NCI-H1930 (cell line): ENCODE results near the gene ANGEL2.
"Not testable (repeated sequence)": the region's sequence is repeated elsewhere in the genome, so short reads cannot be mapped to it uniquely, and the experiment has no call there.

Source experiments
- DNase-seq, 2 experiments: peaks; one replicate each; lab custom pipeline; 2025; lab: John Stamatoyannopoulos, UW

Gene ANGEL2

DNA sequence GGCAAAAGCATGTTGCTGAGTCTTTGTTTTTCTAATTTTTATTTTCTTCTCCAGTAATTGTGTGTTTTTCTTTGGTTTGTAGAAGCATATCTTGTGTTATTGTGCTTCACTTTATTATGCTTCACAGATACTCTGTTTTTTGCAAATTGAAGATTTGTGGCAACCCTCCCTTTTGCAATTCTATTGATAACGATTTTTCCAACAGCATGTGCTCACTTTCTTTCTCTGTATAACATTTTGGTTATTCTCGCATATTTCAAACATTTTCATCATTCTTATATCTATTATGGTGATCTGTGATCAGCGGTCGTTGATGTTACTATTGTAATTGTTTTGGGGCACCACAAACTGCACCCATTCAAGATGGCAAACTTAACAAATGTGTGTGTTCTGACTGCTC lies 3.8 kb upstream of the ANGEL2 start:
- no peak for DNase-seq

DNA sequence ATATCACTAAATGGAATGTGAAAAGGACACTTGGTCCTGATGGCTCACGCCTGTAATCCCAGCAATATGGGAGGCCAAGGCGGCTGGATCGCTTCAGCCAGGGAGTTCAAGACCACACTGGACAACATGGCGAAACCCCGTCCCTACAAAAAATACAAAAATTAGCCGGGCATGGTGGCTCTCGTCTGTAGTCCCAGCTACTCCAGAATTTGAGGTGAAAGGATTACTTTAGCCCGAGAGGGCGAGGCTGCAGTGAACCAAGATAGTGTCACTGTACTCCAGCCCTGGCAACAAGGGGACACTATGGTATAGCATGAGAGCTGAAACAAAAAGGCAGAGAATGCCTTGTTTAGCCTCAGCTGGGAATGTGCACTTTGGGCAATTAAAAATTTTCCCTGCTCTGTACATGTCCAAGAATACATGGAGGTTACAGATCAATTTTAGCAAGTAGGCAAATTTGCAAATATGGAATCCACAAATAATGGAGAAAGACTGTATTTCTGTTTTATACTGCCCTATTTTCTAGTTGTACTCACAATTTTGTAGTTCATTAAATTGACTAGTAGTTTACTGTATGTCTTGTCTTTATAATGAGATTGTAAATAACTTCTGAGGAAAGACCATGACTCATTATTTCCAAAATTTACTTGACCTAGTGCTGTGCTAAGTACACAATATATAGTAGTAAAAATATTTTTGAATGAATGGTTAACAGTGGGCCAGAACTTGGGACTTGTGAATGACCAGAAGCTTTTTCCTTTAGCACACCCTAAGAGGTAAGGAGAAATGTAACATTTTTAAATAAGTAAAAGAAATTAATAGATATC lies 2.0 kb upstream of the ANGEL2 start:
- no peak for DNase-seq

DNA sequence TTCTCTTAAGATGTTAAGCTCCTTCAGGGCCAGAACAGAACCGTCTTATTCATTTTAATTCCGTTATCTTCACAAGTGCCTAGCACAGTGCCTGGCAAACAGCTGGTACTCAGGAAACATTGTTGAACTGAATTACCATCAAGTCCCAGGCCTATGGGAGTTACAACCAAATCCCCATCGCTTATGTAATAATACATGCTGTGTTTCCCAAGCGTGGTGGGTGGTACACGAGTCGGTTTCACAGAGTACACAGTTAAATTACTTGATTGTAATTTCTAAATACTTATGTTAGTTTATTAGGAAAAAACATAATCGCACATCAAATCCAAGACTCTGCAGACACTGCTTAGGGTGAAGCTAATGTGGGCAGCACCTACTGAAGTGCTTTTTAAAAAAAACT lies 1.0 kb downstream of the ANGEL2 start:
- DNase-seq = no peak

DNA sequence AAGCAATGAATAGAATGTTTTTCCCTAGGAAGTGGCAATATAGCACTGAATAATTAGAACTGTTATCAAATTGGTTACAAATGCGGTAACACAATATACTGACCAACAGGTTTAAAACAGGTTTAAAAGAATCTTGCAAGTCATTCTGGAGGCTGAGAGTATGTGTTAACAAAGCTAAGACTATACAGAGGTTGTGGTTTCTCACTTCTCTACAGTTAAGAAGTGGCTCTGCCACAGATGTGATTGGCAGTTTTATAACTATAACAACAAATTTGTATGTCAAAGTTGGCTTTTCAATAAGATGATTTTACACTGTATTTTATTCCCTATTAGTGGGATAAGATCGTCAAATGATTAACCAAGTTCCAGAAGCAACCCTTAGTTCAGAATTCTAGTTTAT lies 7.1 kb downstream of the ANGEL2 start:
- no peak for DNase-seq

DNA sequence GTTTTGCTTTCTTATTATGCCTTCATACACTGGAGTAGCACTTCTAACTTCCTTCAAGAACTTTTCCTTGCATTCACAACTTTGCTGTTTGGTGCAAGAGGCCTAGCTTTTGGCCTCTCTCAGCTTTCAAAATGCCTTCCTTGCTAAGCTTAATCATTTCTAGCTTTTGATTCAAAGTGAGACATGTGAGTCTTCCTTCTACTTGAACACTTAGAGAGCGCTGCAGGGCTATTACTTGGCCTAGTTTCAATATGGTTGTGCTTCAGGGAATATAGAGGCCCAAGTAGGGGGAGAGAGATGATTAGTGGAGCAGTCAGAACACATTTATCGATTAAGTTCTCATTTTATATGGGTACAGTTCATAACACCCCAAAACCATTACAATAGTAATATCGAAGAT lies 12.4 kb downstream of the ANGEL2 start:
- no peak for DNase-seq

DNA sequence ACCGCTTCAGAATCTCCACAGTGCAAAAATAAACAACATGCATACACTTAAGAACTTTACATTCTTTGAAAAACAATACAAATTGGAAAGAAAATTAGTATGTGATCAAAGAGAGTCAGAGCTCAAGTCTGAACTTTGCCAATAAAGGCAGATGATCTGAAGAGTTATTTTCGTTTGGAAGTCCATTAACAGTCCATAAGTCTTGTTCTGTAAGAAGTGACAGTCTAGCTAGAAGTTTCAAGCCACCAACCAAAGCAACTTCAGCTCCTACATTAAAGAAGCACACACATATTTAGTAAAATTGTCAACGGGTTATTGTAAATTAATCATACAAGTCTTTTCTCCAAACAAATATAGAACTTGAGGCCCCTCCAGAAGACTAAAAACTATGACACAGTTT lies 20.7 kb downstream of the ANGEL2 start:
- DNase-seq = no peak

DNA sequence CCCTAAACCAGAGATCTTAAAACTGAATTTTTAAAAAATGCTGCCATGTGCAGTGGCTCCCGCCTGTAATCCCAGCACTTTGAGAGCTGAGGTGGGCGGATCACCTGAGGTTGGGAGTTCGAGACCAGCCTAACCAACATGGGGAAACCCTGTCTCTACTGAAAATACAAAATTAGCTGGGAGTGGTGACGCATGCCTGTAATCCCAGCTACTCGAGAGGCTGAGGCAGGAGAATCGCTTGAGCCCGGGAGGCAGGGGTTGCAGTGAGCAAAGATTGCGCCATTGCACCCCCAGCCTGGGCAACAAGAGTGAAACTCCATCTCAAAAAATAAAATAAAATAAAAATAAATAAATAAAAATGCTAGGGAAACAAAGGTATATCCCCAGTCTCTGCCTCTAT lies 21.7 kb downstream of the ANGEL2 start:
- DNase-seq = not testable (repeated sequence)

DNA sequence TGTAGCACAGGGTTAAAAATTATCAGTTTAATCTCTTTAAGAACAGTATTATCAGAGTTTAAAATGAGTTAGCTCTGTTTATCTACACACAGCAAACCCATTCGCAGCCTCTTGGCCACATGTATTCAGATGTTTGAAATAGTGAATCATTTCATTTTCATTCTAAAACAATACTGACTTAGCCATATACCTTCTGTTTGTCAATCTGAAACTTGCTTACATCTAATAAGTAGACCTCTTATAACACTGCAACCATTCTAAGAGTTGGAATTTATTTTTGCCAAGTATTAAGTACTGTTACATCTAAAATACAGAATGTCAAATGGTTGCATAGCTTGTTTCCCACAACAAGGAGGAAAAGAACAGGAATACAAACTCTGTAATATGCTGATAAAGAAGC lies 25.4 kb downstream of the ANGEL2 start:
- no peak for DNase-seq

DNA sequence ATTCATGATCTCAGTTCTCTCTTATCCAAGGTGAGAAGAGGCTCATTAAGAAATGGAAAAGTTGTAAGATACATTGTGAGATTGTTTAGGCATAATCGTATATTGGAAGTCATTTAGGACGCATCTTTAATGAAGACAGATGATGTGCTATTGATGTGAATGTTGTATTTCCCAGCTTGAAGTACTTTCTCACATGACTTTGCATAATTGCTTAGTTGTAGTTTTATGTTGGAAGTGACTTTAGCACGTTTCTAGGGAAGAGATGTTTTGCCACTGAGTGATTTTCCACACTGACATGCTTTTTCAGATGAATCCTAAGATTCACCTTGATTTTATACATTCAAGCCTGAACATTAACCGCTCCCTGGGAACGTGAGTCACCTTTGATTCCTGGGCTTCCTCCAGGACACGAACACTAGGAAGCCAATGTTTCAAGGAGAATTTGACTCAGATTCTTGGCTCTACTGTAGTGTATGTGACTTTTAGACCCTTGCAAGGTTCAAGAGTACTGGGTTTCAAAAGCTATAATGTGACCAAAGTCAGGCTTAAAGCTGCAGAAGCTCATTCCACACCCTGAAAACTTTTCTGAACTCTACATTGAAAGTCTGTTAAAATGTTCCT lies 27.9 kb downstream of the ANGEL2 start:
- no peak for DNase-seq

DNA sequence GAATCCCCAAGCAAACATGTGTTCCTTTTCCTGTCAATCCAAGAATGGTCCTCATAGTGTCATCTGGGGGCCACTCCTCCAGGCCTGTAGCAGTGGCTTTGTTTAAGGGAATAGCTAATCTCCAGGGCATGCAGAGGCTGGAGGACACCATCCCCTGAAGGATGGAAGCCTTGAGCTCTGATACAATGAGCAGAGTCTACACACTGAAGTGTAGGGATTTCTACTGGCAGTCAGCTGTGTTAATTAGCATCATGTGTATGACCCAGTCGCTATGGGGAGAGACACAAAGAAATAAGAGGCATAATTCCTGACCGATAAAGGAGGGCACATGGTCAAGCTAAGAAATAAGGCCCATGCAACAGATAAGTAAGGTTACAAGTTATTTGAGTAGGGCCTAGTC lies 29.1 kb downstream of the ANGEL2 start:
- DNase-seq = no peak

DNA sequence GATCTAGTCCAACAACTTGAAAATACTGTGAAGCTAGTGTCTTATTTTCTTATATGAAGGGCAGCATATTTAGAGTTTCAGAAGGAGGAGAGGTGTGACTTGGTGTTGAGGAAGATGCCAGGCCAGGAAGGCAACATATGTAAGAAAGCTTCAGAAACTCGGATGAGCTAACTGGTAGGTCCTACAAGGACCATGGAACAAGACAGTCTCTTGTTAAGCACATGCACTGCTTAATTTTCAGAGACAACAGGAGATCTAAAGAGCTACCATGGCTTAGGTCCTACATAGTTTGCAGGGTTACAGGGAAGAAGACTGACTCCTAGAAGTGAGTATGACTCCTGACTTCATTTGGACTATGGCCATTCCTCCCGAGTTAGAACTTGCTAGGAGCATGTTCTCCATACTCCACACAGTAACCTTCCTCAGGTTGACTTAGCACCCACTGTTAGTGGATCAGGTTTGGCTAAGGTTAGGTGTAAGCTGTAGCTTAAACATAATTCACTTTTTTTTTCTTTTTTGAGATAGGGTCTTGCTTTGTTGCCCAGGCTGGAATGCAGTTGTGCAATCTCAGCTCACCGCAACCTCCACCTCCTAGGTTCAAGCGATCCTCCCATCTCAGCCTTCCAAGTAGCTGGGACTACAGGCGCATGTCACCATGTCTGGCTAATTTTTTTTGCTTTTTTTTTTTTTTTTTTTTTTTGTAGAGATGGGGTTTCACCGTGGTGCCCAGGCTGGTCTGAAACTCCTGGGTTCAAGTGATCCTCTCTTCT lies 31.0 kb downstream of the ANGEL2 start:
- no peak for DNase-seq

DNA sequence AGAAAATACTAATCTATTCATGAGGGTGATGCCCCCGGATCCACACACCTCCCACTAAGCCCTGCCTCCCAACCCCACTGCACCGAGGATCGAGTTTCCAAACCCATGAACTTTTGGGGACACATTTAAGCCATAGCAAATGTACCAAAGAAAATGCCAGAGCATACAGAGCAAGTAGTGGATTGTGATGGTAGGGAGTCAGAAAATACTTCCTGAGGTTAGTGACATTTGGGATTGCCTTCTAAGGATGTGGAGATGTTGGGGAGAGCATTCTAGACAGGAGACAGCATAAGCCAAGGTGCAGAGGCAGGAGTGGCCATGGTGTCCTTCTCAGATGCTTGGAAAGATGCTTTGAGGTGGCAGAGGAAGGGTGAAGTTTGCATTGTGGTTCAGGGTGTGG lies 32.2 kb downstream of the ANGEL2 start:
- DNase-seq = no peak

DNA sequence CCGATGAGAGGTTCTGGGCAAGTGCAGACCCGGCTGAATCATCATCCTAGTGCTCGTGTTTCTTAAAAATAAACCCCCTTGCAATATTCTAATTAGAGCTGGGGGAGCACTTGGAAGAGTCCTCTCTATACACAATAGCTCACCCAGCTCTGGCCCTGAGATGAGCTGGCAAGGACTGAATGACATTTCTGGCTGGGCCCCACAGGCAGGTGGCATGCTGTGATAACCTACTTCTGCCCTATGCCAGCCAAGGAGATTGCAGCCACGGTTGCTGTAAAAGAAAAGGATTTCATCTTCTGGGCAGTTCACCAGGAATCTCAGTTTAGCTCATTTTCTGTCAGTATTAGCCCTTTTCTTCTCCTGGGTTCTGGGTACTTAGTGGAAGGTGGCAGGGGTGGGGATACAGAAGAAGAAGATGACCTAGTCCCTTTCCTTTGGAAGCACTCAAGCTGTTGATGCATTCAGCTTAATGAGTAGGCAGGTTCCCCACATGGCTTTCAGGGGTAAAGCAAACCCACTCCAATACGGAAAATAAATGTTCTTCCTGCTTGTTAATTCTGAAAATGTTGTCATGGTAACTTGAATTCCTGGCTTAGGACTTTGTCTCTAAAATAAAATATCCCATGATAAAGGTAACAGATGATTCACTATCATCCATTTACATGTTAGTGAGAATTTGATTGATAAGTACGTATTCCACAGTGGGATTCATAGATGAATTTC lies 33.1 kb downstream of the ANGEL2 start:
- no peak for DNase-seq

DNA sequence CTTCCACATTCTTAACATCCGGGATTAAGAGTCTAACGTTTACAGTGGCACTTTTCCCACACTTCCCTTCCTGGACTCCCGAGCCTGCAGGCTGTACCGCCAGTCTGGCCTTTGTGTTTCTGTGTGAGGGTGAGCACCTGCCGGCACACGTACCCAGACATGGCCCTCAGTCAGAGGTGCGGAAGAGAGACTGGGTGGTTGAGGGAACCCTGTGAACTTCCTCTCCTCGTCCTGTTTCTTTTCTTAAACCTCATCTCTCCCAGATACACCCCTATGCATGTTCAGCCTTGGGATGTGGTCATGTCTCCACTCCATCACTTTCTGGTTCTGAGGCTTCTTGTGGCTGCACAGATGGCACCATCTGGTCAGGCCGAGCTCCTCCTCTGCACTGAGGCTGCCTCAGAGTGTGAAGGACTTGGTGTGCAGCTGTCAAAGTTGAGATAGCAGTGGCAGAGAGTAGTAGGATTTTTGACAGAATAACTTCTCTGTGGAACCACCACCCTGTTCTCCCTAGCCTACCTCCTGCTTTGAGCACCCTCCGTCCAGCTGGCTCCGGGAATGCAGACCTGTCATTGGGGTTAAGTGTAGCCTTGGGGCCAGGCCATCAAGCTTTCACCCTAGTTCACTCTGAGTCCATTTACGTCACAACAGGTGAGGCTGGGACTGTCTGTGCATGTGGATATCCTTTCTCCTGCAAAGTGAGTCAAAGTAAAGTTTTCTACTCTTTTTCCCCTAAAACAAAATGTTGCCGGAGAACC lies 33.9 kb downstream of the ANGEL2 start:
- no peak for DNase-seq

DNA sequence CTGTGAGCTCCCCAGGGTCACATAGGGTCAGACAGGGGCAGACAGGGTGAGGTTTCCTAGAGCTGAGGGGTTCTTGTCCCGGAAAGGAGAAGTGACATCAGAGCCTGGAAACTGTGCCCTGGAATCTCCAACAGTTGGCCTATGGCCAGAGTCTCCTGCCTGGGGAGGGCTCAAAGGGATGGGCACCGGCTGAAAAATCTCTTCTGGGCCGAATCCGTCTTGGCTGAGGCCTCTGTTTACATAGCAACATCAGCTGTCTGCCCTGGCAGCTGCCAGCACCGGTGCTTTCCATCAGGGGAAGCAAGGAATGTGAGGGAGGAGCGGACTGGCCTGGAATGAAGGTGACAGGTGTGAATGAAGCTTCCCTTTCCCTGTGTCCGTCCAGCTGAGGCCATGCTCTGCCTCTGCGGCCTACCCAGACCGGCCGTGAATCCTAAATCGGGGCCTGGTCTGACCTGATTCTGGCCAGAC lies 34.6 kb downstream of the ANGEL2 start:
- no peak for DNase-seq

DNA sequence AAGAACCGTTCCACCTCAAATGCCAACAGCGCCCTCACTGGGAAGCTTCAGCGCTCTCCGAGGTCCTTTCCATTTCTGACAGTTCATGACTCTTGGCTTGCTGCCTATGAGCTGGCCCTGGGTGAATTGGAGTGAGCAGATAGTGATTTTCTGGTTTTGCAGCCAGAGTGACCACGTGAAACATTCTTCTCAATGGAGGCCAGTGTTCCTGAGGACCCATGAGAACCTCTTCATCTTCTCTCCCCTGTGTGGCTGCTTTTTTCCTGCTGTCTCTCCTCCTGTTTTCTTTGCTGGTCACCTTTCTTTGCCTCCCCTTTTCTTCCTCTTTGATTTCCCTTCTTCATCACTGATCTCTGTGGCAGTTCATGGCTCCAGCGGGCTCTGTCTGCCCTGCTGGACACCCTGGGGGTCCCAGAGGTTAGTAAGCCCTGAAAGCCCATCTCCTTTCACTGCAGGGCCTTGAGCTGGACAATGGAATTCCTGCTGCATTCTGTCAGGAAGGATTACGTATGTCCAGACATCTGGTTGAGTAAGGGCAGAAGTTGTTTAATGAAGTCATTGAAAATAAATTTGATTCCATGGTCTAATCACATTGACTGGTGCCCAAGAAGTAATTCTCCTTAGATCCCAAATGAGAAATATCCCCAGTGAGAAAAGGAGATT lies 35.4 kb downstream of the ANGEL2 start:
- no peak for DNase-seq

DNA sequence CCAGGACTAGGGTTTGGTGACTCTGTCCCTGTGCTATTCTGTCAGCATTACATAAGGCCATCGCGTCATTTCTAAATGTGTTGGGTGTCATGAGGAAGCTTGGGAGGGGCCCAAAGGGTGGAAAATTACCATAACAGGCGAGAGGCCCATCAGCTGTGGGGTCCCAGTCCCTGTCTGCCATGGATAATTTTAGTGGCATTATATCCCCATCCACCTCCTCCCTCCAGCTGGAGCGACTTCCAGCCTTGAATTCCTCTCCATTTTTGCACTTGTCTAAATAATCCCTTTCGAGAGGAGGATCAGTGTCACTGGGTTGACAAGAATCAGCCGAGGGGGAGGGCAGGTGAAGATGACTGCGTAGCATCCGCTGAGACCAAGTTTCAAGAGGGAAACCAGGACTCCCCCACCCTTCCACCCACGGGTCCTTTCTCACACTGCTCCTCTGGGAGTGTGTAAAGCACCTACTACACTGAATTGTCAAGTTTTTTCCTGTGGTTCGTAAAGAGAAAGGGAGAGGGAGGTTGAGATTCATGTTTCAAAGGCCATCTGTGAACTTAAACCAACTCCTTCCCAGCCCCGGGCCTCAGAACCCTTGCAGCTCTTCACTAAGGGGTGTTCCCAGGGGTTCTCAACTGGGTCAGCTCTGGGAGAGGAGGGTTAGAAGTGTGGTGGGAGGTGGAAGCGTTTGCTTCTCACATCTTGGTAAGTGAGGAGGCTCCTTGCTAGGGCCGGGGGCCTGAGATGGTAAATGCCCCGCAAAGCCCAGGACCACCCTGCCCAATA lies 36.1 kb downstream of the ANGEL2 start:
- no peak for DNase-seq

DNA sequence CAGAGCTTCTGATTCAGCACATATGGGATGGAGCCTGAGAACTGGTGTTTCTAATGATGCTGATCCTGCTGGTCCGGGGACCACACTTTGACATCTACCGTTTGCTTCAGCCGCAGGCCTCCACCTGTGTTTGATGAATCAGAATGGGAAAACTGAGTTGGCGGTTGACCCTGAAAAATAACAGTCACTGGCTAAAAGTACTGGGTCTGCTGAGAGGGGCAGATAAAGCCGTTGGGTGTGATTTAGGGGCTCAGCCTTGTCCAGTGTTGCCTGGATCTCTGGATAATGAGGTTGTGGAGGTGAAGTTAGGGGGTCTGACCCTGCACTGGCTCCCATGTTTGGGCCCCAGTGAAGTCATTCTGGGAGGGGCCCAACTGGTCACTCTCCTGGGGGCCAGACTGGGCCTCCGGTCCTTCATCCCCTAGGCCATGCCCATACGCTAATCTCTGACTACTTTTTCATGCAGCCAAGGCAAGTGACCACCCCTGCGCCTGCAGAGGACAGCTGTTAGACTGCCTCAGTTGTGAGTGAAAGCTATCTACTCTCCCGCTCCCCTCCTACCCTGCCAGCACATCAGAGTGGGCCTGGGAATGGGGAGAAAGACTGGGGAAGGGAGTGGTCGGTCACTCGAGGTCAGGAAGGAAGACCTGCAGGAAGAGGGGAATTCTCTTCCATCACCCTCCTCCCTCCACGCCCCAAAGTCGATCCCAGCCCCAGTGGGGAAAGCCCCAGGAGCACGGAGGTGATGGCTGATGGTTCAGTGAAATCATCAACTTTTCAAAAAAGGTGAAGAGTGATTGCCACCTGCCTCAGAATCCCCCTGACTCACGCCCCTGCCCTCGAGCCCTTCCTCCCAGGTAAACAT lies 37.7 kb downstream of the ANGEL2 start:
- no peak for DNase-seq

DNA sequence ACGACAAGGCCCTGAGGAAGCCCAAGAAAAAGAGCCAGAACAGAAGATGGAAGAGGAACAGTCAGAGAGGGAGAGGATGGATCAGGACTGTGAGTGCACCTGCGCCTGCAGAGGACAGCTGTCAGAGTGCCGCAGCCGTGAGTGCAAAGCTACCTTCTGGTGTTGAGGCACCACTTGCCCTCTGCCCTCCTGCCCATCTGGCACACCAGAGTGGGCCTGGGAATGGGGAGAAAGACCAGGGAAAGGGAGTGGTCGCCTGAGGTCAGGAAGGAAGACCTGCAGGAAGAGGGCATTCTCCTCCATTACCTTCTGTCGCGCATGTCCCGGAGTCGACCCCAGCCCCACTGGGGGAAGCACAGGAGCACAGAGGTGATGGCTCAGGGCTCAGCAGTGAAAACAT lies 39.1 kb downstream of the ANGEL2 start:
- DNase-seq = no peak
